ENCODE measurements around the gene PTK7.
"Not testable (repeated sequence)": the region's sequence is repeated elsewhere in the genome, so short reads cannot be mapped to it uniquely, and the experiment has no call there.

PTK7 gene

DNA sequence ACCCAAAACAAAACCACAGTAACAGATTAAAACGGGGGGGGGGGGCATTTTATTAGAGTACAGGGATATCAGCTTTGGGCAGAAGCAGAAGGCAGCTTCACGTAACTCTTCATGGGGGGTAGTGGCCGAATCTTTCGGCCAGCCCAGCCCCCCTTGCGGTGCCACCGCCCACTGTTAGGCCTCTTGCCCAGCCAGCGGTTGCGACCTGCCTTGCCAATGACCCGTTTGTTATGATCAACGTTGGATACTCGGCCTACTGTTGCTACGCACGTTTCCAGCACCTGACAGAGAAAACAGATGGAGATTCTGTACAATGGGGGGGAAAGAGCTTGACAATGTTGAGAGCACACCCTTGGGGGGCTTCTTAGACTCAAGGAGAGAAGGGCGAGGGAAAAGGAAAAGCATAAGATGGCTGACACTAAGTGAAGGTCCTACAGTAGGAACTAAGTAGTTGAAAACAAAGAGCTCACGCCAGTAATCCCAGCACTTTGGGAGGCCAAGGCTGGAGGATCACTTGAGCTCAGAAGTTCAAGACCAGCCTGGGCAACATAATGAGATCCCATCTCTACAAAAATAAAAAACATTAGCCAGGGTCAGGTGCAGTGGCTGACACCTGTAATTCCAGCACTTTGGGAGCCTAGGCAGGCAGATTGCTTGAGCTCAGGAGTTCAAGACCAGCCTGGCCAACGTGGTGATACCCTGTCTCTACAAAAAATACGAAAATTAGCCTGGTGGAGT, 21.7 kb upstream of the PTK7 start:
- no peak for DNase-seq (ENCODE audit: low spot score)

- DNase-seq (ENCODE audit: low spot score) = no peak
These were observed 20.1 kb upstream of the PTK7 start for GRCh38 chr6:43055966-43056365.

DNA sequence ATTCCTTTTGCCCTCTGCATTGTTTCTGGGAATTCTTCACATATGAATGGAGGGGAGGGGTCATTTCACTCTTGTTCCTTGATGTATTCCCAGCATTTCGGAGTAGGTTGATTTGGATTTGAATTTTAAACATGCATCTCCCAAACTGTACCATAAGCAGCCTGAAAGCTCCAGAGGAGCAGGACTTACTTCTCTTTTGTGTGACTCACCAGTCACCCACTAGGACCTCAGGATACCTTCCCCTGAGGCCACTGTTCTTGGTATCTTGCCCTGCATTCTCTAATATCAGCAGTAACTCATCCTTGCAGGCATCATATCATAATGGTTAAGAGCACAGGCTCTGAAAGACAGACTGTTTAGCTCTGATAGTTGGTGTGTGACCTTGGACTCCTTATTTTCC, 17.6 kb upstream of the PTK7 start:
- DNase-seq (ENCODE audit: low spot score) = no peak

DNA sequence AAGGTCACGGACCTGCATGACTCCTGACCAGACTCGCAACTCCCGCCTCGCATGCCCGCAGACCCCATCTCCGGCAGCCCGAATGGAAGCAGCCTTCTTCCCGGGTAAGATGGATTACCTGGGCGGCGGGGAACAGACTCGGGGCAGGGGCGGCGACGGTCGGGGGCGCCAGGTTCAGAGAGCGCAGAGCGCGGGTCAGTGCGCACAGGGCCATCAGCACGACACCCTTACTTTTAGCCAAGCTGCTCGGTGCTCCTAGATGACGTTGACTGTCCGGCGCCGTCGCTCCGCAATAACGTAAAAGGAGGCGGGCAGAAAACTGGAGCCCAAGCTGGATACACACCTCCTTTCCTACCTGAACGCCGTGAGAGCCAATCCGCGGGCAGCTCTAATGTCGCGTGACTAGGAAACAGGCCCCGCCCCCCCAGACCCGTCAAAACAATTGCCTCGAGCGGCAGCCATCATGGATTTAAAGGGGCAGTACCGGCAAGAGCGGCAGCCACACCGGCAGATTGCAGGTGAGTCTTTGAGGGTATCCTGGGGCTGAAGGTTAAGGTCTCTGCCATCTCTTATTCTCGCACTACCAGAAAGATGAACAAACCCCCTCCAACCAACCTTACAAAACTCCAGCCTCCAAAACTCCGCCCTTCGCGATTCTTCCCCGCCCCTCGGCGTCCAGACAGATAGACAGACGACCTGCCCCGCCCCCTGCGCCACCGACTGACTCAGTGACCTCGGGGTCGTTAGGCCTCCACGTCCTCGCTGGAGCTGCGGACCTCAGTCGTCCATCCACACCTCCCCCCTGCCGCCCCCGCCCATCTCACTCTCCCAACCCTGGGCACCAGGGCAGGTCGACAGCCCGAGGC, 16.7 kb upstream of the PTK7 start, which contains the start of the genes KLC4 and MRPL2:
Gene KLC4 (plus strand): TSS at position 464 of the 866 bp plus-strand sequence. CDS start 1,705 bp downstream, outside the sequence.
Gene MRPL2 (minus strand): TSS at position 267 of the 866 bp plus-strand sequence. CDS start 53 bp downstream, at position 214.
- peak; percentile 98 for DNase-seq (ENCODE audit: low spot score)

DNA sequence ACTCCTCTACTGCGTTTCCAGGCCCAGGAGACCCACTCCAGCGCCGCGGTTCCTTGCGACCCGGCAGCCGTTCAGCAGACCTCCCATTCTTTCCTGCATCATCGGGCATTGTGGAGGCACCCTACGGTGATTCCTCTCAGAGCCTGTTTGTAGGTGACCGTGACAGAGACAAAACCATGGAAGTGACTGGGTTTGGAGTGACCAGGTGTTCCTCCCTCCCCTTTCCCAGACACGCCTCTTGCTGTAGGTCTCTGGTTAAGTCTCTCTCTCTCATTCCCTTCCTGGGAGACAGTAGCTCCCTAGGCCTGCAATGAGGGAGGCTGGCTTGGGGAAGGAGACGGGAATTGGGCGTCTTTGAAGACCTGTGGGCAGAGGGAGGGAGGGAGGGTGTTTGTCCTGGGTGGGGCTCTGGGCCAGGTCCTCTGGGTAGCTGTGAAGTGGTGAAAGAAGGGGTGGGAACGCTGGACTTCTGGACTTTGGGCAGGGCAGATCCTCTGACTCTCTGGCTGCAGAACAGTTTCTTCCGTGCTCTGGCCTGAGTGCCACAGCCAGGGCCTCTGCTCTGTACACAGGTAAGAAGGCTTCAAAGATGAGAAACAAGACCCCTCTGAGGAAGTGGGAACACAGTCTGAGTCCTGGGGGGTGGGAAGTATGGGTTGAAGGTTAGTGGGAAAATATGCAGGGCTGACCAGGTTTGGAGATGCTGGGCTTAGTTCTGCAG, 15.9 kb upstream of the PTK7 start:
- no peak for DNase-seq (ENCODE audit: low spot score)

DNA sequence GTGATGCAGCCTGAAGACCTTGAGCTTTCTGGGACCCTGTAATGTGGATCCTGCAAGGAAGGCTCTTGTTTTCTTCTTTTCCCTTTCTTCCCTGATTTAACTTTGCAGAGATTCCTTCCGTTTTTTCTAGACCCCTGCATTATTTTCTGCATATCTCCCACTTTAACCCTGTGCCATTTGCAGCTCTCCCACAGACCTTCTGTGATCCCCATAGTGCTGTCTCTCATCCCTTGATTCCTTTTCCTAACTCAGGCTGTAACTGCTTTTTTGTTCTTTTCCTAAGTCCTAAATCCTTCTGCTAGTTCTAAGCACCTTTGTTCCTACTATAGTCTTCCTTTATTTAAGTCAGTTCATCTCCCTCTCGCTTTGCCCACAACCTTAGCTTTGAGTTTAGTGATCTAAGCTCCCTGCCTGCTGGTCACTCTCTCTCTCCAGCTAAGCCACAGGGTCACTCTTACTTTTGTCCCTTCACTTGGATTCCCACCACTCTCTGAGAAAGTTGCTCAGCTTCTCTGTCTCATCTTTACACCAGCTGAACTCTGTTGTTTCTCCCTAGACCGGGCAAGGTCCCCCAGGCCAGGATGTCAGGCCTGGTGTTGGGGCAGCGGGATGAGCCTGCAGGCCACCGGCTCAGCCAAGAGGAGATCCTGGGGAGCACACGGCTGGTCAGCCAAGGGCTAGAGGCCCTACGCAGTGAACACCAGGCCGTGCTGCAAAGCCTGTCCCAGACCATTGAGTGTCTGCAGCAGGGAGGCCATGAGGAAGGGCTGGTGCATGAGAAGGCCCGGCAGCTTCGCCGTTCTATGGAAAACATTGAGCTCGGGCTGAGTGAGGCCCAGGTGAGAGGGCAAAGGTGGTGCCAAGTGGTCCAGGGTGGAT, 15.1 kb upstream of the PTK7 start:
- no peak for DNase-seq (ENCODE audit: low spot score)

- no peak for DNase-seq (ENCODE audit: low spot score)
These were observed 14.3 kb upstream of the PTK7 start for GRCh38 chr6:43061861-43062260.

DNA sequence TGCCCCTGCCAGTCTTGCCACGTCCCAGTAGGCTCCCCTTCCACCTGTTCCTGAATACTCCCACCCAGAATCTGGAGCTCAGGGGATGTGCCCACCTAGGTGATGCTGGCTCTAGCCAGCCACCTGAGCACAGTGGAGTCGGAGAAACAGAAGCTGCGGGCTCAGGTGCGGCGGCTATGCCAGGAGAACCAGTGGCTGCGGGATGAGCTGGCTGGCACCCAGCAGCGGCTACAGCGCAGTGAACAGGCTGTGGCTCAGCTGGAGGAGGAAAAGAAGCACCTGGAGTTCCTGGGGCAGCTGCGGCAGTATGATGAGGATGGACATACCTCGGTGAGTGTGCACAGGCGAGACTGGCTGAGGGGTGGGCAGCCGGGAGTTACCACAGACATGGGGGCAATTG, 13.3 kb upstream of the PTK7 start:
- DNase-seq (ENCODE audit: low spot score) = no peak

DNA sequence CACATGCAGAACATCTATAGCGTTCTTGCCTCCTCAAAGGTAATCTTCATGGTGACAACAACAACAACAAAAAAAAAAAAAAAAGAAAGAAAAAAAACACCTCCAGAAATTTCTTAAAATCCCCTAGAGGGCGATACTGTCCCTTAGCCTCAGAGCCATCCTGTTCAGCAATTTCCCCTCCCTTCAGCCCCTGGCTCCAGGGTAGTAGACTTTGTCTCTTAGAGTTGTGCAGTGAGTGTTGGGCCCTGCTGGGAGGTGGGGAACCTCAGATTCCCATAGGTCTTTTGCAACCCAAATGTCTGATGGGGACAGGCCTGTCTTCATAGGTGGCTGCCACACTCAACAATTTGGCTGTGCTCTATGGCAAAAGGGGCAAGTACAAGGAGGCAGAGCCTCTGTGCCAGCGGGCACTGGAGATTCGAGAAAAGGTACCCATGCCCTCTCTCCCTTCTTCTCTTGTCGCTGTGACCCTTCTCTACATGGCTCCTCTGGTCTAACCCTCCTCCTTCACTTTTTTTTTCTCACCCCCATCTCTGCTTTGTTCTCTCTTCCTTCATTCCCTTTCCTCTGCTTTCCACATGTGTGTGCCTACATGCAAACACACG, 6.0 kb upstream of the PTK7 start:
- peak; percentile 22 for DNase-seq (ENCODE audit: low spot score)

GRCh38 chr6:43074847-43075669, 1.1 kb upstream of the PTK7 start:
- DNase-seq (ENCODE audit: low spot score) = no peak

DNA sequence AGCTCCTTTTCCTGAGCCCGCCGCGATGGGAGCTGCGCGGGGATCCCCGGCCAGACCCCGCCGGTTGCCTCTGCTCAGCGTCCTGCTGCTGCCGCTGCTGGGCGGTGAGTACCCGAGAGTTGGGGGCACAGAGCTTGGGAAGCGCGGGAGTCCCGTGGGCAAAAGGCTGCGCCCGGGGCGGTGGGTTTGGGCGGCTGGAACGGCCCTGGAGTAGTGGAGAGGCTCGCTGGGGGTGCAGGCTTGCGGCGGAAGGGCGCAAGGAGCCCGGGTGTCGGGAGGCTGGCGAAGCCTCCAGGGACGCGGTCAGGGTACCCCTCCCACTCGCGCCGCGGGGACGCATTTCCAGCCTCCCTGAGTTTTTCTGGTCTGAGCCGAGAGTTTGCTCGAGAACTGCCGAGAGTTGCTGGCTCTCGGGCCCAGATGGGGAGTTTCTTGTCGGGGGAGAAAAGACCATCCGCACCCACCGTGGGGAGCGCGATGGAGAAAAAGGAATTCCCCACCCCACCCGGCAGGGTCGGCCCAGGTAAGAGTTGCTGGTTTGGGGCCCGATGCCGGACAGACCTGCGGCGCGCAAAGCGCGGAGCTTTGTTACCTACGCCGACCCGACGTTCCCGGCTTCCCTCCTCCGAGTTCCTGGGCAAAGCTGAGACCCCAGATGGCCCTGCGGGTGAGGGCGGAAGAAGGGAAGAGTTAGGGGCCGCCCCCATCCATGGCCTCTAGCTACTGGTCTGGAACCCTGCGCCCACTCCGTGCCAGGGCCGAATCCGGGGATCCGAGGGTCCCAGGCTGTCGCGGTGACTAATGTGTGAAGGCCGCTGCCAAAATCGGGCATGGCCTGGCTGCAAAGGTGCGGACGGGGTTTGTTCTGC, 584 bp downstream of the PTK7 start:
- DNase-seq (ENCODE audit: low spot score) = no peak

DNA sequence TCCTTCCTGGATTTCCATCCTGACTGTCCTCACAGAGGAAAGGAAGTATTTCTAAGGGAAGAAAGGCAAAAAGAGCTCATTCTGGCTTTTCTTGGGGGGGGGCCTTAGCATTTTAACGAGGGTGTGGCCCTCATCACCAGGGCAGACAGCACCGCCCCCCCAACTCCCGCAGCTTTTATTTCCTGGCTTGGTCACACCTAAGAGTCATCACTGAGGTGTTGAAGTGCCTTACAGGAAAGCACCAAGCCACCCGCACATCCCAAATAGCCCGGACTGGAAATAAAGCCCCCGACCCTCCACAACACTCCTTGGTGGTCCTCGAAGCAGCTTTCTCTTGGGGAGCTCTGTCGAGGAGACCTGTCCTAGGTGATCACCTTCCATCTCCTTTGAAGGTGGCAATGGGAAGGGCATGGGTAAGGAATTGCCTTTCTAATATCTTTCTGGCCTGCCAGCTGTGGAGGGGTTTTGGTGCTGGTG, 1.3 kb downstream of the PTK7 start:
- no peak for DNase-seq (ENCODE audit: low spot score)

DNA sequence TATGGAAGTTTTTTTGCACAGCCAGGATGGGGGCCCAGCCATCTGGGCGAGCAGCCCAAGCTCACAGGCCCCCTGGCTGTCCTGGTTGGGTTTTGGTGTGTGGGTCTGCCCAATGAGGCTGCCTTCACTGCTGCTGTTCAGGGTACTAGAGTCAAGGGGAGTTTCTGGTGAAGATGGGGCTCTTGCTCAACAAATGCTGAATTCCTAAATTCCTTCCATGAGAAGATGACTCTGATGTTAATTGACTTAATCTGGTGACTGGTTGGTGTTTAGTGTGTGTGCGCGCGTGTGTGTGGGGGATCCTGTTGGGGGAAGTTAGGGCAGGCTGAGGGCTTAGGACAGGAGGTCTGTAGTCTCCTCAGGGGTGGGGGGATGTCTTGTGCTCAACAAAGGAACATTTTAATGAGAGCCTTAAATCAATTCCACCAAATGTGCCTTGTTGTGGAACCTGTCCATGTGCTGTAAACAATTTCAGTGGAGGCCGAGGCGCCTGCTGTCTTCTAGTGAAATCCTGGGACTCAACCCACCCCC, 1.9 kb downstream of the PTK7 start:
- no peak for DNase-seq (ENCODE audit: low spot score)

DNA sequence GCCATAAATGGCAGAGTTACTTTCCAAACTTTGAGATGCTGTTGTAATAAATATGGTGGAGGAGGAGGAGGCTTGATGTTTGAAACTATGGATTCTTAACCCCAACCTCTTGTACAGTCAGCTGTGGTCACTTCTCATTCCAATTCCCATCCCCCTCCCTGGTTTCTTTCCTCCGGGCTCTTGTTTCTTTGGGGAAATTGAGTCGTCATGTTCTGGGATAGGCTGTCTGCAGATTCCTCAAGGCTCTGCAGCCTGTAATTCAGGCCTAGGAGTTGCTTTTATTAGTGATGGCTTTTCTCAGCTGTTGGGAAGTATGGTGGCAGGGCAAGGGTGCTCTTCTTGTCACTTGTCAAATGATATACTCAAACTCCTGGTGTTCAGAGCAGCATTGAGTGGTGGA, 2.6 kb downstream of the PTK7 start:
- no peak for DNase-seq (ENCODE audit: low spot score)

- no peak for DNase-seq (ENCODE audit: low spot score)
These were observed 4.9 kb downstream of the PTK7 start for GRCh38 chr6:43081043-43081442.

DNA sequence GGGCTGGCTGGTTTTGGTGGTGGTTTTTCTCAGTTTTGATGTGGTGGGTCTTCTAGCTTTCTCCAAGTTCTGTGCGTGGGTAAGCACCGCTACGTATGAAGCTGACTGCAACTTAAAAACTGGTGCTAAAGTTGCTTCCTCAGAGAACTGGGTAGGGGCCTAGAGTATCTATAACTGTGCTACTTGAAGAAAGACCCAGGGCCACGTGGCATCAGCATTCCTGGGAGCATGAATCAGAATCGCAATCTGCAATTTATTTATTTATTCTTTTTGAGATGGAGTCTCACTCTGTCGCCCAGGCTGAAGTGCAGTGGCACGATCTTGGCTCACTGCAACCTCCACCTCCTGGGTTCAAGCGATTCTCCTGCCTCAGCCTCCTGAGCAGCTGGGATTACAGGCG, 5.8 kb downstream of the PTK7 start:
- DNase-seq (ENCODE audit: low spot score) = not testable (repeated sequence)

DNA sequence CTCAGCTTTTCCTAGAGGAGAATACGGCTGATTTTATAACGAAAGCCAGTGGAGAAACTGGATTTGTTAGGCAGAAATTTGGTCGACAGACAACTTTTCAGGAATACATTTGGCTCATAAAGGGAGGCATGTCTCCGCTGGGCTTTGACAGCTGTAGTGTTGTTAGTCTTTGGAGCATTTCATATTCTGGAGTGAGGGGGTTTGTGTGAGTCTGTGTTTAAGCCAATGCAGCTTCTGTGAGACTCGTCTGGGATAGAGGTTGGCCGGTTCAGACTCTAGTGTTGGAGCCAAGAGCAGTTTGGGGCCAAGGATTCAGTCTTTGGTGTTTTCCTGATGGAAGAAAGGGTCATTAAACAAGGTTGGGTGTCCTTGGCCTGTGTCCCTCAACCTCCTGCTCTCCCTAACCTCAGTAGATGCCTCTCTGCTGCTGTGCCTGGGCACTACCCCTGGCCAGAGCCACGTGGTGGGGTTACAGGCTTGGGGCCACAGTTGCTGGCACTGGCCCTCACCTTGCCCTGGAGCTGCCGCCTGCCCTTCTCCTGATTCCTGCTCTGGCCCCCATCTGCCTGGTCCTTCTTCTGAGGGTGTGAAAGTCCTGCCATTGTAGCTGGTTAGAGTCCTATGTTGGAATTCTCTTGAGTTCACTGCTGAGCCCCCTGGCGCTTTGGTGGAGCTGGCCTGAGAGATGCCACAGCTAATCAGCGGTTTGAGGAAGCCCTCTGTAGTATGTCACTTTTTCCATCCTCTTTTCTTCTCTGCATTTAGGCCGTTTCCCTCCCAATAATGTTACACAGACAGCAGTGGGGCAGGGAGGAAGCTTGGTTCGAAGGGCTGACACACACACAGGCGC, 6.9 kb downstream of the PTK7 start:
- DNase-seq (ENCODE audit: low spot score) = no peak

Measured in CD4-positive, alpha-beta T cell treated with Interleukin-2 at 100 ng/mL for 4 hours (primary cell).